Progenitor cell of endocrine pancreas (in vitro differentiated cells): Measurements from ENCODE around the gene MMP24. TPM values are rescaled to one million over a fixed set of nuclear protein-coding genes. Genes with fewer than 3 reads are reported as not detected.

Source experiments
- DNase-seq: peaks from one replicate; pipeline ENCODE4 v3.0.0; 2021; ENCODE audit warnings: low spot score; ENCODE audit not compliant: unreplicated experiment
- H3K27ac Mint-ChIP-seq: 2 replicates; pipeline ENCODE4 v1.8.0; 2021; ENCODE audit warnings: mild to moderate bottlenecking, moderate library complexity, mixed read lengths
- H3K27me3 Mint-ChIP-seq: 2 replicates; pipeline ENCODE4 v1.8.0; 2021; ENCODE audit warnings: mixed read lengths
- H3K36me3 Mint-ChIP-seq: 2 replicates; pipeline ENCODE4 v1.8.0; 2022; ENCODE audit warnings: mixed read lengths; ENCODE audit not compliant: insufficient read depth
- H3K4me1 Mint-ChIP-seq: 2 replicates; pipeline ENCODE4 v1.8.0; 2021; ENCODE audit warnings: low read depth, mixed read lengths
- H3K4me3 Mint-ChIP-seq: 2 replicates; pipeline ENCODE4 v1.8.0; 2021; ENCODE audit warnings: low read depth, mild to moderate bottlenecking, moderate library complexity, mixed read lengths
- H3K9me3 Mint-ChIP-seq: 2 replicates; pipeline ENCODE4 v1.8.0; 2021; ENCODE audit warnings: low read depth, mixed read lengths
- total RNA-seq: library from RNA; stranded (reverse); gene quantifications from 2 replicates; pipeline ENCODE4 v1.2.1, GENCODE V29; 2021
- TF ChIP-seq, protein P1 (sequence below): fragments of 200-600 bp; sonication (generic); IDR thresholded peaks from one replicate; pipeline ENCODE4 v1.5.0; 2021; ENCODE audit warnings: antibody characterized with exemption, mild to moderate bottlenecking; ENCODE audit not compliant: unreplicated experiment

MMP24 gene
- total RNA-seq, 1 donor from 2014 or later, result 3.4 TPM

DNA sequence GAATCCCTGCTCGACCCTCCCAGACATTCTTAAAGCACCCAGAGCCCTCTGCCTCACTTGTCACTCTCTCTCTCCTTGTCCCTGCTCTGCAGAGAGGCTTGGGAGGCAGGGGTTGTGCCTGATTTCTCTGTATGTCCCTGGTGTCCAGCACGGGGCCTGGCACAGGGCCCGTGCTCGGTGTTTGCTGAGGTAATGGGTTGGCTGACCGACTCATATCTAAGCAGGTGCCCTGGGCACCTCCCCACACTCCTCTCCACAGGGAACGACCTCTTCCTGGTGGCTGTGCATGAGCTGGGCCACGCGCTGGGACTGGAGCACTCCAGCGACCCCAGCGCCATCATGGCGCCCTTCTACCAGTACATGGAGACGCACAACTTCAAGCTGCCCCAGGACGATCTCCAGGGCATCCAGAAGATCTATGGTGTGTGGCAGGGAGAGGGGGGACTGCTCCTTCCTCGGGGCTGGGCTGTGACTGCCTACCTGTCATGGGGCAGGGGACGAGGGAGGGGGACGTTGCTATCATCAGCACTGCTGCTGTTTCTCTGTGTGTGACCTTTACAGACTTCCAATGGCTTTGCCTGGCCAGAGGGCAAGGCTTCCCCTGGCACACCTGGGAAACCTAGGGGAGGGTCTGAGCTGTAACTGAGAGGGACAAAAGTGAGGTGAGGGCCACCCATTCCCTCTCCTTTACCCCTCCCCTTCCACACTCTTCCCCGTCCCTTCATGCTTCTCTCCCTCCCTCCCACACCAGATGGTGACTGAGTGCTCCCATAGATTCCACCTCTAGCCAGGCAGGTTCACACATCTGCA is 37.2 kb downstream of the MMP24 start:
- H3K4me1 Mint-ChIP-seq, result peaks cover 19% of the 10 kb centered on the region
- peaks cover 6% of the 10 kb centered on the region for H3K36me3 Mint-ChIP-seq
- no peaks in the 10 kb centered on the region for H3K27me3 Mint-ChIP-seq
- DNase-seq, result no peak
- H3K27ac Mint-ChIP-seq, result peak overlapping the region; percentile 100
- H3K9me3 Mint-ChIP-seq, result peaks cover 7% of the 10 kb centered on the region
- peak overlapping the region; percentile 35 for H3K4me3 Mint-ChIP-seq
- TF ChIP-seq, protein P1, sequence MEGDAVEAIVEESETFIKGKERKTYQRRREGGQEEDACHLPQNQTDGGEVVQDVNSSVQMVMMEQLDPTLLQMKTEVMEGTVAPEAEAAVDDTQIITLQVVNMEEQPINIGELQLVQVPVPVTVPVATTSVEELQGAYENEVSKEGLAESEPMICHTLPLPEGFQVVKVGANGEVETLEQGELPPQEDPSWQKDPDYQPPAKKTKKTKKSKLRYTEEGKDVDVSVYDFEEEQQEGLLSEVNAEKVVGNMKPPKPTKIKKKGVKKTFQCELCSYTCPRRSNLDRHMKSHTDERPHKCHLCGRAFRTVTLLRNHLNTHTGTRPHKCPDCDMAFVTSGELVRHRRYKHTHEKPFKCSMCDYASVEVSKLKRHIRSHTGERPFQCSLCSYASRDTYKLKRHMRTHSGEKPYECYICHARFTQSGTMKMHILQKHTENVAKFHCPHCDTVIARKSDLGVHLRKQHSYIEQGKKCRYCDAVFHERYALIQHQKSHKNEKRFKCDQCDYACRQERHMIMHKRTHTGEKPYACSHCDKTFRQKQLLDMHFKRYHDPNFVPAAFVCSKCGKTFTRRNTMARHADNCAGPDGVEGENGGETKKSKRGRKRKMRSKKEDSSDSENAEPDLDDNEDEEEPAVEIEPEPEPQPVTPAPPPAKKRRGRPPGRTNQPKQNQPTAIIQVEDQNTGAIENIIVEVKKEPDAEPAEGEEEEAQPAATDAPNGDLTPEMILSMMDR, result no peak

DNA sequence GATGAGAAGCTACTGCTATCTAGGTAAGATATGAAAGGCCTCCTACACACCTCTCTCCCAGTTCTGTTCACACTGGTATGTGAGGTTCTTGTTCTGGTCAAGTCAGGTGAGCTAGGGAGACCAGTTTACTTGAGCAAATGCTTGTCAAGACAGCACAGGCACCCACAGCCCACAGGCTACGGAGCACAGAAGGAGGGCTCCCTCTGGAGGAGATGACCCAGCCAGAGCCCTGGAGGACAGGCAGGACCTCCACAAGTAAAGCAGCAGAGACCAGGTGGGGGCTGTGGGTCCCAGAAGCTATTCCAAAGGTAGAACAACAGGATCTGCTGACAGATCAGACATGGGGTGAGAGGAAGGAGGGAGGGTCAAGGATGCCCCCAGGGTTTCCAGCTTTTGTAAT is 38.3 kb downstream of the MMP24 start:
- no peak for DNase-seq
- Mint-ChIP-seq H3K27ac (peak overlapping the region; percentile 57), H3K36me3 (peaks cover 8% of the 10 kb centered on the region), H3K4me1 (peaks cover 19% of the 10 kb centered on the region), H3K27me3 (no peaks in the 10 kb centered on the region), H3K4me3 (no peak overlapping the region), H3K9me3 (peaks cover 7% of the 10 kb centered on the region)
- TF ChIP-seq, protein P1, result peak; percentile 33

DNA sequence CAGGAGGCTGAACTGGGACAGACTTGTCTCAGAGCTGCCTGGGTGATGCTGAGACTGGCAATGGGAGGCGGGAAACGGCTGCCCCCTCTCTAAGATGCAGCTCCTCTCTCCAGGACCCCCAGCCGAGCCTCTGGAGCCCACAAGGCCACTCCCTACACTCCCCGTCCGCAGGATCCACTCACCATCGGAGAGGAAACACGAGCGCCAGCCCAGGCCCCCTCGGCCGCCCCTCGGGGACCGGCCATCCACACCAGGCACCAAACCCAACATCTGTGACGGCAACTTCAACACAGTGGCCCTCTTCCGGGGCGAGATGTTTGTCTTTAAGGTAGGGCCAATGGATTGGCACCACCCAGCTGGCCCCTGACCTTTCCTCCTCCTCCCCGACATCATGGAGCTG is 40.6 kb downstream of the MMP24 start:
- H3K27me3 Mint-ChIP-seq, result no peaks in the 10 kb centered on the region
- no peak overlapping the region for H3K27ac Mint-ChIP-seq
- TF ChIP-seq, protein P1, result no peak
- H3K9me3 Mint-ChIP-seq, result peaks cover 7% of the 10 kb centered on the region
- H3K36me3 Mint-ChIP-seq, result peaks cover 10% of the 10 kb centered on the region
- no peak overlapping the region for H3K4me3 Mint-ChIP-seq
- H3K4me1 Mint-ChIP-seq, result peaks cover 19% of the 10 kb centered on the region
- no peak for DNase-seq

DNA sequence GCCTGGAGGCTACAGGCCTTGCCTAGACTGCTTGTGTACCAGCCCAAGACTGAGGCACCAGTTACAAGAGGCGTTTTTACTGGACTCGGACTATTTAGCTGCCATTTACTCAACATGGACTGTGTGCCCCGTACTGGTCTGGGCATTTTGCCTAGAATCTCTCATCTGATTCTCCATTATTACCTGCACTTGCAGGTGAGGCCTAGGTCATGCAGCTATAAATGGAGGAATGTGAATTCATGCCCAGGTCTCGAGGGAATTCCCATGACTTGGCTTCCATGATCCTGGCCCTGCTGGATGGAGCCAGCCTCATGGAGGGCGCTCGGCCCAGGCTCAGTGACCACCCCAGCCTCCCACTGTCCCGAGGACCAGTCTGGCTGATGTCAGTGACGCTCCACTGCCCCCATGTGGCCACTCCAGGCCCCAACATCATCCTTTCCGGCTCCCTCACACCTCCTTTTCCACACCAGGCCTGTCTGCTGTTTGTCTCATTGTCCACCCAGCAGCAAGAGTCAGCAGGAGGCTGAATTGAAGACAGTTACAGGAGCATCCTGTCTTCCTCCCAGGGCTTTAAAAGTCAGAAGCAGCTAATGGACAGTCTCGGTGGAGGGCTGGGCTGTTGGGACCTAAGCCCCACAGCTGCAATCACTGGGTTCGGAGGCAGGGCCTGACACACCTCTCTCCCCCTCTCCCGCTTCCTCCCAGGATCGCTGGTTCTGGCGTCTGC is 42.7 kb downstream of the MMP24 start:
- H3K9me3 Mint-ChIP-seq, result peaks cover 7% of the 10 kb centered on the region
- no peaks in the 10 kb centered on the region for H3K27me3 Mint-ChIP-seq
- peak; percentile 66 for DNase-seq
- H3K4me1 Mint-ChIP-seq, result peaks cover 5% of the 10 kb centered on the region
- TF ChIP-seq, protein P1, result peak; percentile 89
- H3K27ac Mint-ChIP-seq, result no peak overlapping the region
- H3K36me3 Mint-ChIP-seq, result peaks cover 10% of the 10 kb centered on the region
- no peak overlapping the region for H3K4me3 Mint-ChIP-seq

DNA sequence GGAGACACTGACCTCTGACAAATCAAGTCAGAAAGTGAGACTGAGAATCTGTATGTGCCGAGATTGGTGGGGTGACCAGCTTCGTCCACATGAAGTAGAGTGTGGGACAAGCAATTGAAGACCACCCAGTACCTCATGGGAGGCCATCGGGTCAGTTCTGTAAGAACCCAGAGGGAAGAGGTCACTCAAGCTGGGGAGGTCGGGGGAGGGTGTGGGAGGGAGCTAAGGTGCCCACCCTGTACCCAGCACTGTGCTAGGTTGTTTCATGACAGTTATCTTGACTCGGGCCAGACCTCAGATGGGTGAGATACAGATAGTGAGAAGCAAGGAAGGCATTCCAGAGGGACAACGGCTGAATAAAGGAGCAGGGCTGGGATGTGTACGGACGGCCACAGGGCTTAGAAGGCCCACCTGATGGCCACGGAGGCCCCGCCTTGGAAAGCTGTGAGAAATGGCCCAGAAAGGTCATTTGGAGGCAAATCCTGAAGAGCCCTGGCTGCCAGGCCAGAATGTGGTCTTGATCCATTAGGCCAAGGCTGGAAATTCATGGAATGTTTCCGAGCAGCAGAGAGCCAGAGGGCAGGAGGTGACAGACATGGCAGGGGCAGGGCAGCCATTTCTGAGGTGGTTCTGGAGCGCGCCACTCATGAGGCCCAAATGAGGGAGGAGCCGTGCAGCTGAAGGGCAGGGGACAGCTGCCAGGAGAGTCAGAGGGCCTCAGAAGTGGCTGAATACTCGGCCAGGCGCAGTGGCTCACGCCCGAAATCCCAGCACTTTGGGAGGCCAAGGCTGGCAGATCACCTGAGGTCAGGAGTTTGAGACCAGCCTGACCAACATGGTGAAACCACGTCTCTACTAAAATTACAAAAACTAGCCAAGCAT is 43.8 kb downstream of the MMP24 start:
- TF ChIP-seq, protein P1, result no peak
- H3K36me3 Mint-ChIP-seq, result peaks cover 10% of the 10 kb centered on the region
- H3K9me3 Mint-ChIP-seq, result peaks cover 7% of the 10 kb centered on the region
- peaks cover 2% of the 10 kb centered on the region for H3K4me1 Mint-ChIP-seq
- H3K27me3 Mint-ChIP-seq, result no peaks in the 10 kb centered on the region
- H3K27ac Mint-ChIP-seq, result no peak overlapping the region
- DNase-seq, result no peak
- no peak overlapping the region for H3K4me3 Mint-ChIP-seq
